Fibroblast of gingiva (primary cell): ENCODE results near the gene SIX2.
A peak's percentile ranks its signal among the peaks of the same experiment; 100 is the strongest.
"Not testable (repeated sequence)": the region's sequence is repeated elsewhere in the genome, so short reads cannot be mapped to it uniquely, and the experiment has no call there.

ENCODE experiments used
- DNase-seq: peaks from one replicate; pipeline ENCODE4 v3.0.0-alpha.2; 2011; ENCODE audit warnings: low read depth

The SIX2 gene

DNA sequence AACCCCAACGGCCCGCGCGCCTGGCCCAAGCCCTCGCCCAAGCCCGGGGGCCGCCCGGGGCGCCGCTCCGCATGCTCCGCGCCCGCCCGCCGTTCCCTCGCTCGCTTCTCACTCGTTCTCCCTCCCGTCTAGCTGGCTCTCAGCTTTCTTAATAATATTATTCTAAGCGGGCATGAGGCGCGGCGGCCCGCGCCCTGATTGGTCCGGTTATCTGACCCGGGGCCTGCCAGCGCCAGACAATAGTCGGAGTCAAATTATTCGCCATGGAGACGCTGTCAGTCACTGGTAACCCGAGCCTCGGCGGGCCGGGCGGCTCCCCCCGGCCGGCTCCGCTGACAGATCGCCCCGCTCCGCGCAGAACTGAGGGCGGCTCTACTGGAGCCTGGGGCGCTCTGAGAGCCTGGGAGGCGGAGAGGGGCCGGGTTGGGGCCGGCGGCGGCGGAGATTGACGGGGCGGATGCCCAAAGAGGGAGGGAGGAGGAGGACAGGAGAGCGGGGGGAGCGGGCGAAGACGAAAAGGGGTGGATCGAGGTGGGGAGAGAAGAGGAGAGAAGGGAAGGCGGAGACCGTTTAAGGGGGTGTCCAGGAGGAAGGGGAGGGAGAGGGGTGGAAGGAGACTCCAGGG lies at the start of gene SIX2:
SIX2 (minus strand) TSS at position 150 of the 625 bp plus-strand sequence. CDS start 342 bp downstream, outside the sequence.
- DNase-seq: peak; percentile 100

GRCh38 chr2:45055162-45055605 lies 45.9 kb upstream of the SIX2 start:
- DNase-seq: peak; percentile 6

- no peak for DNase-seq
Observed at GRCh38 chr2:45053966-45054365, 44.7 kb upstream of the SIX2 start.

GRCh38 chr2:45052388-45052928 lies 43.2 kb upstream of the SIX2 start:
- no peak for DNase-seq

DNA sequence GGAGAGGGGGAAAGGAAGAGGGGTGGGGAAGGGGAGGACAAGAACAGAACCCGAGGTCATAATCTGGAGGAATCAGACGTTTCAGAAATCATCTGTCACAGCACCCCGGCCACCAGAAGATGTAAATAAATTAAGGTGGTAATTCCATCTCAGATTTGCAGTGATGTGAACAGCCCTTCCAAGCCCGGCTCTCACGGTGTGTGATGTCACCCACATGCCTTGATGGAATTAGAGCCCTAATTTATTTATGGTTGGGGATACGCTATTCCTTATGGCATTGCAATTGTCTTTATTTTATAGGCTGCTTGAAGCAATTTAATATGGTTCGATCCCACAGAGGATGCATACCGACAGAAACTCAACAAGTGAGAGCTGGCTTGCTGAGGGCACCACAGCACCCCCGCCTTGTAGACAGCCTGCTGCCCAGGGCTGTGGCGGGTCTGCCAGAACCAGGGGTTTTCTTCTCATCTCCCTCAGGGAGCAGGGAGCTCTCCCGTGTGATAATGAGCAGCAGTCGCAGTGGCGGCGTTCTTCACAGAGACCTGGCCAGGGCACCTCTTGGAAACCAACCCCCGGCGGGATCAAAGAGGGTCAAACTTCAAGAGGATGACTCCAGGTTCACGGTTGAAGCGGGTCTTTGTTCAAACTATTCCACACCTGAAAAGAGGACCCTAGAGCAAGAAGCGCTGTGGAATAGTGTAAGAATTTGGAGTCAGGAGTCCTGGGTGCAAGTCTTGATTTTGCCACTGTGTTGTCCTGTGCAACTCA lies 40.5 kb upstream of the SIX2 start:
- DNase-seq: no peak

- no peak for DNase-seq
Observed at GRCh38 chr2:45047301-45047700, 38.0 kb upstream of the SIX2 start.

- peak; percentile 80 for DNase-seq
Observed at GRCh38 chr2:45046786-45047185, 37.5 kb upstream of the SIX2 start.

GRCh38 chr2:45045706-45046105 lies 36.5 kb upstream of the SIX2 start:
- DNase-seq: no peak

- no peak for DNase-seq
Observed at GRCh38 chr2:45044916-45045315, 35.7 kb upstream of the SIX2 start.

DNA sequence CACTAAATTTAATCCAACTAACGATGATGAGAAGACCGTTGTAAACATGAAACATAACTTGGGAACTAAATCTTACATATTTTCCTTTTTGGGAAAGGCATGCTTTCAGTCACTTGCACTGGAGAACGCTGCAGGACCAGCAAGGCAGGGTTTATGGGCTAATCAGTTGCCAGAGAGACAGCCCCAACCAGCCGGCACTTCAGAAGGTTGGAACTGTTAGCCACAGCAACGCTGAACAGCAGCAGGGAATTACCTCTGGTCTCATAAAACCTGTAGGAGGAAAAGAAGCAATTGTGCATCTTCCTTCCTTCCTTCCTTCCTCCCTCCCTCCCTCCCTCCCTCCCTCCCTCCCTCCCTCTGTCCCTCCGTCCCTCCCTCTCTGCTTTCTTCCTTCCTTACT lies 33.9 kb upstream of the SIX2 start:
- DNase-seq: no peak

- DNase-seq: no peak
Observed at GRCh38 chr2:45042401-45042800, 33.1 kb upstream of the SIX2 start.

DNA sequence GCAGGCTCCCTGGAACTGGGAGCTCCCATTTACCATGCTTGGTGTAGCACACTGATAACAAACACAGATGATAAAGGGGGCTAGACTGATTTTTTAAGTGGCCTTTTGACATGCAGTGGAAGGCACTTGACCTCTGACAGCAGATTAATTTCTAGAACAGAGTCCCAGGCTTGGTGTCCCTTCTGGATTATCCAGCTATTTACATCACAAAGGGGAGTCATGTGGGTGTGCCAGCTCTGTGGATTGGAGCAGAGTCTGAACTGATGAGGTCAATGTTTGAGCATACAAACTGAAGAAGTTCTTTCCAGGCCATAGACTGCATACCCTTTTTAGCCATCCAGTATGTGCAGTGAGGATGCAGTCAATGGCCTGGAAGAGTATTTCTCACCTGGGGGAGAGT lies 31.5 kb upstream of the SIX2 start:
- no peak for DNase-seq

GRCh38 chr2:45039804-45040203 lies 30.6 kb upstream of the SIX2 start:
- DNase-seq: not testable (repeated sequence)

- DNase-seq: not testable (repeated sequence)
Observed at GRCh38 chr2:45038861-45039260, 29.6 kb upstream of the SIX2 start.

DNA sequence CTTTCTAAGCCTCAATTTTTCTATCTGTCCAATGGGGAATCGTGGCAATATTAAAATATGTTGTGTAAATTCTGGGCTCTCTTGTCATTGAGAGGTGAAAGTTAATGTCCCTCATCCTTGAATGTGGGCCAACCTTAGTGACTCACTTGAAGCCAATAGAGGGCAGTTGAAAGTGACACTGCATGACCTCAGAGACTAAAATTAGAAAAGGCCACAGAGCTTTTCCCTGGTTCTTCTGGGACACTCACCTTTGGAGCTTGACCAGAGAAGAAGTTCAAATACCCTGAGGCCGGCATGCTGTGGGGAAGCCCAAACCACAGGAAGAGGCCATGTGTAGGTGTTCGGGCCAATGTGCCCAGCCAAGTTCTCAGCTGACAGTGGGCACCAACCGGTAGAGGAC lies 24.1 kb upstream of the SIX2 start:
- DNase-seq: no peak

GRCh38 chr2:45031028-45031427 lies 21.8 kb upstream of the SIX2 start:
- no peak for DNase-seq

DNA sequence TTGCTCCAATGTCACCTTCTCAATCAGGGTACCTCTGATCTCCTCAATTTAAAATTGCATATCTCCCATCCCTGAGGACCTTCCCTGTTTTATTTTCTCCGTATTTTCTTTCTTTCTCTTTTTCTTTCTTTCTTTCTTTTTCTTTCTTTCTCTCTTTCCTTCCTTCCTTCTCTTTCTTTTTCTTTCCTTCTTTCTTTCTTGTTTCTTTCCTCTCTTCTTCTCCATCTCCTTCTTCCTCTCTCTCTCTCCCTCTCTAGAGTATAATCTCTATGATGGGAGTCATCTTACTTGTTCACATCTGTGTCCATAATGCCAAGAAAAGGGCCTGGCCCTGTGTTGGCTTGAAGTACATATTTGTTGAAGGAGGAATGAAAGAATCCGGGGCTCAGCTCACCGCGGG lies 21.3 kb upstream of the SIX2 start:
- no peak for DNase-seq

- no peak for DNase-seq
Observed at GRCh38 chr2:45029215-45029614, 20.0 kb upstream of the SIX2 start.

GRCh38 chr2:45028276-45028675 lies 19.0 kb upstream of the SIX2 start:
- DNase-seq: peak; percentile 41

DNA sequence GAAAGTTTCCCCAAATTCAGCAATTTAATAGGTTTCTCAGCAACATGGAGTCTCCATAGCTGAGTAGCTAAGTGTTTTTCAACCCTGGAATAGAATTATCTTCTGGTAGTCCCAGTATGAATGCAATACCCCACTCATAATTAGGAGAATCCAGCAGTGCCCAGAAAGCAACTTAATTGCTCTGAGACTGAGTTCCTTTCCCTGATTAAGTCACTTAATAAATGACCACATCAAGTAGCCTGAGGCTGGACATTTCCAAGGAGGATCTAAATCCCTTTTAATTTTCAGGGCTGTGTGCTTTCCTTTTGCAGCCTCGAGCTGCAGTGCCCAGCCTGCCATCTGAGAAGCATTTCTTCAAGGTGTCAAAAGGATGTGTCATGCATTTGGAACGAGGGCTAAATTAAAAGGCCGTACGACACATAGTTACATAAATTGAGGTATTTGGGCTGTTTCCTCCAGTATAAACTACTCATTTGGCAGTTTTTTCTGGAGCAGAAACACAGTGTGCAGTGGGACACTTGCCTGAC lies 17.7 kb upstream of the SIX2 start:
- DNase-seq: no peak

DNA sequence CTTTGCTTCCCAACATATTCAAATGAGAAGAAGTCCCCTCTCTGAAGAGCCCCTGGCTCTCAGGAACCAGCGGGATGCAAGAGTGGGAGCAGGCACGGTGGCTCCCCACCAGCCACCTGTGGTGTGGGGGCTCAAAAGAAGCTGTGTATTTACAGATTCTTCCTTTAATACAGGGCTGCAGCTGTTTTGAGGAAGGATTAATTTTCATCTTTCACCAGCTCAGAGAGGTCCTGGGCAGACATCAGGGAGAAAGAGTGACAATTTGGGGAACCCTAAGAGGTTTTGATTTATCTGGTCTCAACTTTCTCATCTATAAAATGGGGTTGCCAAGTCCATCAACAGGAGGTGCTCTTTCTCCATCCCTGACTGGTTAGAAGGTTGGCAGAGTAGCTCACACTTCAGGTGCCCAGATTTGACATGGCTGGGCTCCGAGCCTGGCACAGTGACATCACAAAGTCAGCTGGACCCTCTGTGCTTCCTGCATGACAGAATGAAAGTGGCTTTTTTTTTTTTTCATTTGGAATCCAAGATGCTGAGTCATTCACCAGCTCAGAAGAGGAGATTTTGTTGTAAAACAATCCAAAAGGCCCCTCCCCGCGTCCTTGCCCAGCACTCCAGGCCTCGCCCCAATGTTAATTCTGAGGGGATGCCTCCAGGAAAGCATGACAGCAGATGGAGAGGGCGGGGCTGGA lies 15.5 kb upstream of the SIX2 start:
- DNase-seq: peak; percentile 97

DNA sequence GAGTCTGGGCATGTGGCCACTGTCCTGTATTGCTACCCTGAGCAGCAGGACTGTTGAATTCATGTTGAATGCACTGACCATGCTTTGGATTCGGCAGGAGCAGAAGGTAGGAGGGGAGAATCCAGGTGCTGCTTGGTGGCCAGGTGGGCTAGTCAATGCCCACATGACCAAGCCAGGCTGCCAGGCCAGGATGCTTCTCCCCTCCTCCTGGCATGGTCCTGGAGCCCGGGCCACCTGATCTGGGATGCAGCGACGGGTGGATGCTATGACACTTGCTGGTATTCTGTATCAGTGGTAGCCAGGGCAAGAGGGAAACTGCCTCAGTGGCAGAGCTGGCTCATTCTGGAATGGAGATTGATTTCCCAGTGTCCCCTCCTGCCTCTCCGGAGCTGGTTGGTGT lies 14.8 kb upstream of the SIX2 start:
- no peak for DNase-seq

DNA sequence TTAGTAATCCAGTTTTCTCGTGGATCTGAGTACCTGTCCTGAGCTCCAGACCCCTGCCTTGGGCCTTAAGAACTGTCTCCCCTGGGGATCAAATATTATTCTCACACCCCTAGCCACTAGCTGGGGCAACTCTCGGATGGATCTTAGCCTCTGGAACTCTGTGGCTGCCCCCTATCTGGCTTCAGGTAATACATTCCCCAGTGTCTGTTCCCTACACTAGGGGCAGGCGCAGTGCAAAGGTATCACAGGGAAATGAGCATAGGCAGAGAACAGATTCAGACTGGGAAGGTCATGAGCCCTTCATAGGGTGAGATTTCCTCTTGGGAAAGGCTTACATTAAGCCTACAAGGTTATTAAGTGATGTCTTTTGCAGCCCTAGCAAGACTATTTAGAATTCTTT lies 11.2 kb upstream of the SIX2 start:
- no peak for DNase-seq
